Breast epithelium (tissue), 3 donors: Measurements from ENCODE around the gene USP17L17.
"Not testable (repeated sequence)": the region's sequence is repeated elsewhere in the genome, so short reads cannot be mapped to it uniquely, and the experiment has no call there.

ENCODE experiments used
- CTCF ChIP-seq, 3 donors: fragments of 450-650 bp; IDR thresholded peaks; one replicate each; pipeline ENCODE4 v1.5.1; 2016 to 2017; ENCODE audit warnings: antibody characterized with exemption in 3 of 3, mild to moderate bottlenecking in 3 of 3, moderate library complexity in 3 of 3
- POLR2A ChIP-seq: fragments of 450-650 bp; IDR thresholded peaks from one replicate; pipeline ENCODE4 v1.6.1; 2016; ENCODE audit warnings: antibody characterized with exemption, mild to moderate bottlenecking, moderate library complexity
- POLR2AphosphoS5 ChIP-seq, 3 donors: sonication (generic); formaldehyde crosslinking; IDR thresholded peaks; one replicate each; pipeline ENCODE4 v1.6.1; 2017; ENCODE audit warnings: antibody characterized with exemption in 3 of 3

- TF ChIP-seq CTCF (IDR thresholded peaks at IDR 0.05); POLR2A; POLR2AphosphoS5 (IDR thresholded peaks at IDR 0.05): not testable (repeated sequence)
These were observed 19.1 kb upstream of the USP17L17 start, which contains the start of gene USP17L13 for GRCh38 chr4:9224596-9224995.
